ENCODE measurements around the gene ATP6V0D1.

Gene ATP6V0D1

GRCh38 chr16:67470359-67470758, 10.6 kb downstream of the ATP6V0D1 start:
- H3K9ac ChIP-seq, result no peak overlapping the region

GRCh38 chr16:67468731-67469130, 12.2 kb downstream of the ATP6V0D1 start:
- Histone ChIP-seq H3K4me3 (ENCODE audit: low read depth, low read length) (no peak overlapping the region), H3K79me2 (peaks cover 89% of the 10 kb centered on the region), H3K9me3 (ENCODE audit: control insufficient read depth, low read length) (no peaks in the 10 kb centered on the region), H3K4me2 (ENCODE audit: low read length) (no peak overlapping the region), H3K9ac (no peak overlapping the region), H3K36me3 (ENCODE audit: control insufficient read depth, insufficient read depth, low read length) (no peaks in the 10 kb centered on the region), H3K4me1 (peaks cover 7% of the 10 kb centered on the region), H3K27me3 (ENCODE audit: control insufficient read depth, insufficient read depth, low read length) (no peaks in the 10 kb centered on the region), H3K27ac (no peak overlapping the region), H2AFZ (no peak overlapping the region)
- TF ChIP-seq CTCF (IDR thresholded peaks at IDR 0.05), result no peak

More at GRCh38 chr16:67470359-67470758, 10.6 kb downstream of the ATP6V0D1 start:
- Histone ChIP-seq H3K27ac (no peak overlapping the region), H3K9me3 (ENCODE audit: control insufficient read depth, low read length) (no peaks in the 10 kb centered on the region), H3K27me3 (ENCODE audit: control insufficient read depth, insufficient read depth, low read length) (no peaks in the 10 kb centered on the region), H3K79me2 (peaks cover 91% of the 10 kb centered on the region), H3K4me2 (ENCODE audit: low read length) (no peak overlapping the region), H3K36me3 (ENCODE audit: control insufficient read depth, insufficient read depth, low read length) (no peaks in the 10 kb centered on the region), H2AFZ (no peak overlapping the region), H3K4me3 (ENCODE audit: low read depth, low read length) (no peak overlapping the region), H3K4me1 (peaks cover 7% of the 10 kb centered on the region)
- no peak for TF ChIP-seq CTCF (IDR thresholded peaks at IDR 0.05)

- Histone ChIP-seq H3K4me3 (ENCODE audit: low read depth, low read length) (no peak overlapping the region), H3K4me2 (ENCODE audit: low read length) (no peak overlapping the region), H3K9ac (no peak overlapping the region), H2AFZ (no peak overlapping the region), H3K27me3 (ENCODE audit: control insufficient read depth, insufficient read depth, low read length) (no peaks in the 10 kb centered on the region), H3K79me2 (peaks cover 88% of the 10 kb centered on the region), H3K4me1 (peaks cover 9% of the 10 kb centered on the region), H3K27ac (no peak overlapping the region), H3K9me3 (ENCODE audit: control insufficient read depth, low read length) (no peaks in the 10 kb centered on the region), H3K36me3 (ENCODE audit: control insufficient read depth, insufficient read depth, low read length) (no peaks in the 10 kb centered on the region)
- TF ChIP-seq CTCF (IDR thresholded peaks at IDR 0.05), result no peak
Measured at GRCh38 chr16:67466581-67466980, 14.4 kb downstream of the ATP6V0D1 start.

GRCh38 chr16:67464565-67464964, 16.4 kb downstream of the ATP6V0D1 start:
- H3K27ac ChIP-seq, result no peak overlapping the region
- H3K4me2 ChIP-seq (ENCODE audit: low read length), result no peak overlapping the region
- H3K9ac ChIP-seq, result no peak overlapping the region
- no peaks in the 10 kb centered on the region for H3K27me3 ChIP-seq (ENCODE audit: control insufficient read depth, insufficient read depth, low read length)
- no peaks in the 10 kb centered on the region for H3K9me3 ChIP-seq (ENCODE audit: control insufficient read depth, low read length)
- no peak for TF ChIP-seq CTCF (IDR thresholded peaks at IDR 0.05)
- H3K79me2 ChIP-seq, result peaks cover 87% of the 10 kb centered on the region
- H3K36me3 ChIP-seq (ENCODE audit: control insufficient read depth, insufficient read depth, low read length), result no peaks in the 10 kb centered on the region
- H3K4me3 ChIP-seq (ENCODE audit: low read depth, low read length), result no peak overlapping the region
- no peak overlapping the region for H2AFZ ChIP-seq
- peaks cover 13% of the 10 kb centered on the region for H3K4me1 ChIP-seq

GRCh38 chr16:67463691-67464090, 17.3 kb downstream of the ATP6V0D1 start:
- Histone ChIP-seq H3K9ac (no peak overlapping the region), H3K27me3 (ENCODE audit: control insufficient read depth, insufficient read depth, low read length) (no peaks in the 10 kb centered on the region), H2AFZ (no peak overlapping the region), H3K79me2 (peaks cover 83% of the 10 kb centered on the region), H3K4me2 (ENCODE audit: low read length) (no peak overlapping the region), H3K36me3 (ENCODE audit: control insufficient read depth, insufficient read depth, low read length) (no peaks in the 10 kb centered on the region), H3K27ac (no peak overlapping the region), H3K4me3 (ENCODE audit: low read depth, low read length) (no peak overlapping the region), H3K4me1 (peaks cover 22% of the 10 kb centered on the region), H3K9me3 (ENCODE audit: control insufficient read depth, low read length) (no peaks in the 10 kb centered on the region)
- TF ChIP-seq CTCF (IDR thresholded peaks at IDR 0.05), result no peak

All from parathyroid adenoma (tissue), 2 donors.